AG04450 (cell line): ENCODE data around the gene TCEA3. TPM values are rescaled to one million over a fixed set of nuclear protein-coding genes. Genes with fewer than 3 reads are reported as not detected.

Experiments
- CTCF ChIA-PET: fragments of 300-600, 350-600 bp; formaldehyde crosslinking; extraction: SDS; loops from one replicate; lab custom pipeline; 2022; ENCODE audit warnings: antibody characterized with exemption, inconsistent platforms; lab: Charles Lee
- POLR2A ChIA-PET: fragments of 350-600 bp; formaldehyde crosslinking; extraction: SDS; loops from one replicate; lab custom pipeline; 2021; ENCODE audit warnings: antibody characterized with exemption, inconsistent platforms; lab: Yijun Ruan, JAX
- DNase-seq: peaks from one replicate; pipeline ENCODE4 v3.0.0-alpha.2; 2011; ENCODE audit warnings: low read depth, low spot score
- H3K27ac ChIP-seq: one replicate; pipeline ENCODE4 v1.5.1; 2012; ENCODE audit warnings: low read depth, low read length, control low read depth
- H3K27me3 ChIP-seq: one replicate; pipeline ENCODE4 v1.6.0; 2012; ENCODE audit warnings: low read length; ENCODE audit not compliant: control insufficient read depth, insufficient read depth
- H3K4me3 ChIP-seq: 2 replicates; pipeline ENCODE4 v1.5.1; 2011; ENCODE audit warnings: mild to moderate bottlenecking, low read depth, low read length, control low read depth
- H3K9me3 ChIP-seq: 2 replicates; pipeline ENCODE4 v1.5.1; 2012; ENCODE audit warnings: low read length; ENCODE audit not compliant: control insufficient read depth, insufficient read depth
- CTCF ChIP-seq: IDR thresholded peaks from 2 replicates; pipeline ENCODE4 v1.5.1; 2011; ENCODE audit warnings: low read depth, low read length, control low read depth, inconsistent platforms
- polyA plus RNA-seq: library from polyadenylated mRNA; depleted of rRNA; stranded (reverse); fragments of >200 nt; gene quantifications from 2 replicates; pipeline ENCODE4 v1.2.3, GENCODE V29; 2011

TCEA3 gene
- polyA plus RNA-seq, 1 experiment = 14.7 TPM

- ChIA-PET POLR2A (no interaction called here), CTCF (interaction anchor here (0.6 kb wide), 1 partner anchor 59 kb away, joined by 3 read pairs; no protein-coding TSS in a partner anchor)
- no peak overlapping the region for H3K4me3 ChIP-seq
- DNase-seq = no peak
- TF ChIP-seq CTCF = no peak
- H3K27me3 ChIP-seq = no peaks in the 10 kb centered on the region
- H3K27ac ChIP-seq = no peak overlapping the region
- no peaks in the 10 kb centered on the region; the same call in 1 of the 2 replicates for H3K9me3 ChIP-seq
These were observed 28.7 kb downstream of the TCEA3 start for GRCh38 chr1:23395849-23396248.

DNA sequence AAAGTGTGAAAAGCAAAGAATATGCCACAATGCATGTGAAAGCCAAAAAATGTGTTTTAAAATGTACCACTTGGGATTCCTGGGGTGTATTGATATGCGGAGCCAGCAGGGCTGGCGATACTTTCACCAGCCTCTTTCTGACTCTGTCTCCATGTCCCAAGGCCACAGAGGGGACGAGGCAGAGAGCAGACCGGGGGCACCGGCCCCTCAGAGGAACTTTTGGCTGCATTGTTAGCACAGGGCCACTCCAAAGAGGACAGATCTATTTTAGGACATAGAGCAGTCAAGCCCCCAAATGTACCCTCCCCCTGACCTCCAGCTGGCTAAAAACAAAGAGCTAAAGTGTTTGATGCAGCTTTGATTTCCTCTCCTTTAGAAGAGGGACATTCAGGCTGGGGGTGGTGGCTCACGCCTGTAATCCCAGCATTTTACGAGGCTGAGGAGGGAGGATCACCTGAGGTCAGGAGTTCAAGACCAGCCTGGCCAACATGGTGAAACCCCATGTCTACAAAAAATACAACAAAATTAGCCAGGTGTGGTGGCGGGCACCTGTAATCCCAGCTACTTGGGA is 29.3 kb downstream of the TCEA3 start:
- no peak for DNase-seq
- Histone ChIP-seq H3K9me3 (no peaks in the 10 kb centered on the region; the same call in 1 of the 2 replicates), H3K4me3 (no peak overlapping the region), H3K27ac (peak overlapping the region; percentile 86), H3K27me3 (no peaks in the 10 kb centered on the region)
- CTCF ChIA-PET = interaction anchor here (1.1 to 2.9 kb wide), 3 partner anchors 9 to 144 kb away, joined by 3 to 34 read pairs (median 3); no protein-coding TSS in a partner anchor
- no peak for TF ChIP-seq CTCF
- POLR2A ChIA-PET = interaction anchor here (0.6 to 2.2 kb wide), 5 partner anchors 8 to 422 kb away, joined by 3 to 10 read pairs (median 7); partner anchors contain the start of gene HNRNPR

DNA sequence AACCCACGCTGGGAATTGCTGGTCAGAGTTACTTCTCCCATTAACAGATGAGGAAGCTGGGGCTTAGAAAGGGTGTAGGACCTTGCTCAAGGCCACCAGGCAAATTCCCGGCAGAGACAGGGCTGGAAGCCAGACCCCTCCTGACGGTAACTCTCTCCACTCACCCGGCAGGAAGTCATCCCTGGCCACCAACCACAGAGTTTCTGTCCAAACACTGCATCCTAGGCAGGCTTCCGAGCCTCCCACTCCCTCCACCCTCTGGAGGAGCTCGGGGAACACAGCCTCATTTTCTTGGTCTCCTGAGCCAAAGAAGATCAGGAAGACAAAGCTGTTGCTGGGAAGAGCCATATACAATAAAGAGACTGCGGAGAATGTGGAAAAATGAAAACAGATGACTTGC is 29.9 kb downstream of the TCEA3 start:
- ChIA-PET POLR2A (interaction anchor here (0.6 to 2.2 kb wide), 7 partner anchors 9 to 421 kb away, joined by 3 to 10 read pairs (median 6); partner anchors contain the start of genes HNRNPR and ZNF436), CTCF (interaction anchor here (1.1 to 2.9 kb wide), 3 partner anchors 10 to 145 kb away, joined by 3 to 34 read pairs (median 3); no protein-coding TSS in a partner anchor)
- Histone ChIP-seq H3K27ac (peak overlapping the region; percentile 86), H3K27me3 (no peaks in the 10 kb centered on the region), H3K4me3 (0 out of 2 replicates have a peak overlapping the region, but pooled peaks have one; percentile 4), H3K9me3 (no peaks in the 10 kb centered on the region; the same call in 1 of the 2 replicates)
- 0 out of 2 replicates have a peak, but pooled peaks have one; percentile 9 for TF ChIP-seq CTCF
- no peak for DNase-seq

GRCh38 chr1:23394181-23394580 is 30.4 kb downstream of the TCEA3 start:
- no peak overlapping the region for H3K4me3 ChIP-seq
- ChIA-PET CTCF (interaction anchor here (1.1 to 2.9 kb wide), 3 partner anchors 9 to 145 kb away, joined by 3 to 34 read pairs (median 3); no protein-coding TSS in a partner anchor), POLR2A (interaction anchor here (1.0 to 2.2 kb wide), 7 partner anchors 9 to 227 kb away, joined by 3 to 7 read pairs (median 4); partner anchors contain the start of genes HNRNPR and ZNF436)
- H3K9me3 ChIP-seq = no peaks in the 10 kb centered on the region; the same call in 1 of the 2 replicates
- TF ChIP-seq CTCF = no peak
- no peak for DNase-seq
- H3K27ac ChIP-seq = peak overlapping the region; percentile 86
- no peaks in the 10 kb centered on the region for H3K27me3 ChIP-seq
